ACC112 (cell line): ENCODE data around the gene MS4A15.

Experiments
- H2AFZ ChIP-seq: fragments of 200-600 bp; sonication (generic); one replicate; pipeline ENCODE4 v1.6.0; 2017; ENCODE audit warnings: antibody characterized with exemption, low read length; ENCODE audit not compliant: unreplicated experiment
- H3K27ac ChIP-seq: fragments of 200-600 bp; sonication (generic); 2 replicates; pipeline ENCODE4 v1.5.1; 2014; ENCODE audit warnings: low read depth, mild to moderate bottlenecking, antibody characterized with exemption, low read length, moderate library complexity
- H3K27me3 ChIP-seq: fragments of 200-600 bp; sonication (generic); 2 replicates; pipeline ENCODE4 v1.6.1; 2014; ENCODE audit warnings: mild to moderate bottlenecking, antibody characterized with exemption, low read length, moderate library complexity, mixed read lengths; ENCODE audit not compliant: insufficient read depth
- H3K36me3 ChIP-seq: fragments of 200-600 bp; sonication (generic); 2 replicates; pipeline ENCODE4 v1.6.1; 2016; ENCODE audit warnings: mild to moderate bottlenecking, antibody characterized with exemption, low read length, moderate library complexity, mixed read lengths; ENCODE audit not compliant: insufficient read depth
- H3K4me1 ChIP-seq: fragments of 200-600 bp; sonication (generic); one replicate; pipeline ENCODE4 v1.6.1; 2016; ENCODE audit warnings: low read length, mixed read lengths; ENCODE audit not compliant: insufficient read depth, unreplicated experiment, control insufficient read depth
- H3K4me3 ChIP-seq: fragments of 200-600 bp; sonication (generic); 2 replicates; pipeline ENCODE4 v1.5.1; 2014; ENCODE audit warnings: mild to moderate bottlenecking, low read depth, low read length
- H3K79me2 ChIP-seq: fragments of 200-600 bp; sonication (generic); one replicate; pipeline ENCODE4 v1.6.0; 2016; ENCODE audit warnings: low read length; ENCODE audit not compliant: control insufficient read depth, unreplicated experiment, insufficient read depth

Gene MS4A15

GRCh38 chr11:60803273-60803936, 46.7 kb downstream of the MS4A15 start:
- H3K79me2 ChIP-seq, result no peaks in the 10 kb centered on the region
- peaks cover 46% of the 10 kb centered on the region for H3K27me3 ChIP-seq
- H3K4me3 ChIP-seq, result no peak overlapping the region
- no peaks in the 10 kb centered on the region for H3K36me3 ChIP-seq
- H2AFZ ChIP-seq, result no peak overlapping the region
- no peak overlapping the region for H3K27ac ChIP-seq
- H3K4me1 ChIP-seq, result no peaks in the 10 kb centered on the region

GRCh38 chr11:60809249-60809648, 52.6 kb downstream of the MS4A15 start:
- H3K79me2 ChIP-seq, result no peaks in the 10 kb centered on the region
- no peaks in the 10 kb centered on the region for H3K36me3 ChIP-seq
- H3K27ac ChIP-seq, result no peak overlapping the region

GRCh38 chr11:60809691-60810090, 53.0 kb downstream of the MS4A15 start:
- no peaks in the 10 kb centered on the region for H3K4me1 ChIP-seq
- no peak overlapping the region for H3K27ac ChIP-seq
- peaks cover 21% of the 10 kb centered on the region; the same call in 1 of the 2 replicates for H3K27me3 ChIP-seq
- H3K79me2 ChIP-seq, result no peaks in the 10 kb centered on the region
- H3K4me3 ChIP-seq, result no peak overlapping the region
- no peak overlapping the region for H2AFZ ChIP-seq
- no peaks in the 10 kb centered on the region for H3K36me3 ChIP-seq

More at GRCh38 chr11:60809249-60809648, 52.6 kb downstream of the MS4A15 start:
- no peak overlapping the region for H3K4me3 ChIP-seq
- H3K27me3 ChIP-seq, result peaks cover 21% of the 10 kb centered on the region; the same call in 1 of the 2 replicates
- H2AFZ ChIP-seq, result no peak overlapping the region
- H3K4me1 ChIP-seq, result no peaks in the 10 kb centered on the region

- no peaks in the 10 kb centered on the region for H3K36me3 ChIP-seq
- no peaks in the 10 kb centered on the region for H3K4me1 ChIP-seq
- H2AFZ ChIP-seq, result no peak overlapping the region
- H3K79me2 ChIP-seq, result no peaks in the 10 kb centered on the region
- H3K27me3 ChIP-seq, result peaks cover 21% of the 10 kb centered on the region; the same call in 1 of the 2 replicates
- no peak overlapping the region for H3K4me3 ChIP-seq
- H3K27ac ChIP-seq, result no peak overlapping the region
Observed at GRCh38 chr11:60810151-60810550, 53.5 kb downstream of the MS4A15 start.

- Histone ChIP-seq H3K36me3 (no peaks in the 10 kb centered on the region), H3K79me2 (no peaks in the 10 kb centered on the region), H3K27me3 (peaks cover 17% of the 10 kb centered on the region; the same call in 1 of the 2 replicates), H3K27ac (no peak overlapping the region), H2AFZ (no peak overlapping the region), H3K4me1 (no peaks in the 10 kb centered on the region), H3K4me3 (no peak overlapping the region)
Observed at GRCh38 chr11:60810569-60810968, 53.9 kb downstream of the MS4A15 start.

DNA sequence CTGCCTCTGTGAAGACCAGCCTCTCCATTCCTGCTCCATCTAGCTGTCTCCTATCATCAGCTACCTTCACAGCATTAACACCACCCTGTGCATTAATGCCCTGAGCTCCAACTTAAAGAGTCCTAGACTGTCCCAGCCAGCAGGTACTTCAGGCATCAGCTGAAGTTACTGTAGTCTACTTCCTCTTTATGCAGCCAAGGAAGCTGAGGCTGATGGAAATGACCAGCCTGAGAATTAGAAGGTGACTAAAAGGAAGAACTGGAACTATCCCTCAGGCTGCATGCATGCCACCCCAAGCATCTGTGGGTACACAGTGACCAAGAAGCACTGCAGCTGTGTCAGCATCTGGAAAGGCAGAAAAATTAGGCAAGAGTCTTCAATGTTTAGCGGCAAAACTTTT, 56.7 kb downstream of the MS4A15 start:
- peaks cover 21% of the 10 kb centered on the region for H3K27me3 ChIP-seq
- H3K27ac ChIP-seq, result no peak overlapping the region
- H3K36me3 ChIP-seq, result no peaks in the 10 kb centered on the region
- no peaks in the 10 kb centered on the region for H3K4me1 ChIP-seq
- H2AFZ ChIP-seq, result no peak overlapping the region
- H3K4me3 ChIP-seq, result no peak overlapping the region
- no peaks in the 10 kb centered on the region for H3K79me2 ChIP-seq

DNA sequence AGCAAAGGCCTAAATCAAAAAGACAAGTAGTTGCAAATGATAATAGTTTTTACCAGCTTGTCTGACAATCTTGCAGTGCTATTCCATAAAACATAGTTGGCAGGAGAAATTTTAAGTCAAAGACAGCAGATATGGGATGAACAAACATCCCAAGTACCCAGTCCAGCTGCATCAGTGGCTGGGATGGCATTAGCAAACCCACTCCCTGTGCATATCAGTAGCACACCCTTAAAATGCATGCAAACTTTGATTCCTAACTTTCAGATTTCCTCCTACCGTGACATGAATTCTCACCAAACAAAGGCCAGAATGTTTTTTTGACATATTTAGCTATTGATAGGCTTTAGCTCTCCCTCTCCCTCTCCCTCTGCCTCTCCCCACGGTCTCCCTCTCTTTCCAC, 57.4 kb downstream of the MS4A15 start:
- no peaks in the 10 kb centered on the region for H3K79me2 ChIP-seq
- no peak overlapping the region for H3K27ac ChIP-seq
- H3K4me3 ChIP-seq, result no peak overlapping the region
- H2AFZ ChIP-seq, result no peak overlapping the region
- H3K27me3 ChIP-seq, result peaks cover 21% of the 10 kb centered on the region
- no peaks in the 10 kb centered on the region for H3K36me3 ChIP-seq
- H3K4me1 ChIP-seq, result no peaks in the 10 kb centered on the region

GRCh38 chr11:60816590-60817157, 60.0 kb downstream of the MS4A15 start:
- peaks cover 21% of the 10 kb centered on the region for H3K27me3 ChIP-seq
- no peaks in the 10 kb centered on the region for H3K36me3 ChIP-seq
- no peaks in the 10 kb centered on the region for H3K79me2 ChIP-seq
- no peak overlapping the region for H2AFZ ChIP-seq
- no peak overlapping the region for H3K4me3 ChIP-seq
- H3K4me1 ChIP-seq, result no peaks in the 10 kb centered on the region
- H3K27ac ChIP-seq, result no peak overlapping the region

GRCh38 chr11:60818057-60818456, 61.4 kb downstream of the MS4A15 start:
- H3K27me3 ChIP-seq, result peaks cover 10% of the 10 kb centered on the region
- no peak overlapping the region for H2AFZ ChIP-seq
- no peaks in the 10 kb centered on the region for H3K36me3 ChIP-seq
- no peak overlapping the region for H3K4me3 ChIP-seq
- no peaks in the 10 kb centered on the region for H3K79me2 ChIP-seq
- H3K27ac ChIP-seq, result no peak overlapping the region
- no peaks in the 10 kb centered on the region for H3K4me1 ChIP-seq

DNA sequence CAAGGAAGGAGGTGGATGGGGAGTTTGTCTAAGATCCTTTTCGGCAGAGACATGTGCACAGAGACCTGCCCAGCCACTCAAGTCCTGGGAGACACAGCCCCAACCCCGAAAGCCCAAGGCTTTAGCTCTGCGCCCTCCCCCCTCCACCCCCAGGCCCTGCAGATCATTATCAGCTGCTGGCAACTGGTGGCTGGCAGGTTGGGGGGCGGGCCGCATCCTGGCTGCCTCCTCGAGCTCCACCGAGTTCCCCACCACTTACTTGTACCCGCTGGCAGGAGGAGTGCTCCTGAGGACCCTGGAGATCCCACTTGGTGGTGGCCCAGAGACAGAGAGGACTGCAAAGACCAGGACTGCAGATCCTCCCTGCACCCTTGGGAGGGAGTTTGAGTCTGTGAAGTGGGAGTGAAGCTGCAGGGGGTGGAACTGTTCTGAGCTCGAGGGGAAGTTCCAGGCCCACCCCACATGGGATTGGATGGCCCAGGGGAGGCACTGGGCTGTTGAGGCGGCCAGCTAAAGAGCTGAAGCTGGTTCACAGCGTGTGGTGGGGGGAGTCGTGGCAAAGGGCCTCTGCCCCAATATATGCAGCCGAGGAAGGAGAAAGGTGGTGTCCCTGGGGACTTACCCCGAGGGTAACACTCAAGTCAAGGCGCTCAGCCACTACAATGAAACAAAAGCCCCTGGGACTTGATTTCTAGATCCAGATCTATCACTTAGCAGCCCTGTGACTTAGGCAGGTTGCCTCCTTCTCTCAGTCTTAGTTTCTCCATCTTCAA, 65.3 kb downstream of the MS4A15 start:
- Histone ChIP-seq H3K27me3 (peaks cover 5% of the 10 kb centered on the region), H2AFZ (no peak overlapping the region), H3K4me1 (no peaks in the 10 kb centered on the region), H3K4me3 (no peak overlapping the region), H3K79me2 (no peaks in the 10 kb centered on the region), H3K36me3 (no peaks in the 10 kb centered on the region), H3K27ac (no peak overlapping the region)
